Measurements from ENCODE around the gene C6orf15. TPM values are rescaled to one million over a fixed set of nuclear protein-coding genes. Genes with fewer than 3 reads are reported as not detected.

C6orf15 gene
- total RNA-seq, 3 donors from 2014 or later, result not detected

GRCh38 chr6:31130751-31131150 lies 18.4 kb upstream of the C6orf15 start:
- intact Hi-C loops (cut with DNase I, micrococcal nuclease), result no loop called here
- no peaks in the 10 kb centered on the region for H3K36me3 ChIP-seq (ENCODE audit: low read depth)
- no peak for ATAC-seq
- no peak for TF ChIP-seq CTCF (IDR thresholded peaks at IDR 0.05)
- H3K4me1 ChIP-seq (ENCODE audit: low read depth), result peaks cover 6% of the 10 kb centered on the region
- no peak for DNase-seq
- H3K9me3 ChIP-seq, result no peaks in the 10 kb centered on the region
- H3K4me3 ChIP-seq, result no peak overlapping the region

GRCh38 chr6:31129130-31129529 lies 16.8 kb upstream of the C6orf15 start:
- ATAC-seq, result no peak
- Histone ChIP-seq H3K36me3 (ENCODE audit: low read depth) (no peaks in the 10 kb centered on the region), H3K4me3 (no peak overlapping the region), H3K9me3 (no peaks in the 10 kb centered on the region), H3K4me1 (ENCODE audit: low read depth) (peaks cover 6% of the 10 kb centered on the region)
- intact Hi-C loops (cut with DNase I, micrococcal nuclease), result no loop called here
- TF ChIP-seq CTCF (IDR thresholded peaks at IDR 0.05), result no peak
- DNase-seq, result no peak

GRCh38 chr6:31128093-31128676 lies 15.8 kb upstream of the C6orf15 start:
- intact Hi-C loops (cut with DNase I, micrococcal nuclease), result no loop called here
- H3K4me1 ChIP-seq (ENCODE audit: low read depth), result peaks cover 6% of the 10 kb centered on the region
- peak; percentile 73 for TF ChIP-seq CTCF (IDR thresholded peaks at IDR 0.05)
- H3K4me3 ChIP-seq, result no peak overlapping the region
- DNase-seq (peak in 2 of 3 donors; percentile 78 to 92), ATAC-seq (peak; percentile 81)
- H3K9me3 ChIP-seq, result no peaks in the 10 kb centered on the region
- H3K36me3 ChIP-seq (ENCODE audit: low read depth), result no peaks in the 10 kb centered on the region

- peak; percentile 60 for ATAC-seq
- no peak for TF ChIP-seq CTCF (IDR thresholded peaks at IDR 0.05)
- H3K4me1 ChIP-seq (ENCODE audit: low read depth), result peaks cover 15% of the 10 kb centered on the region
- intact Hi-C loops (cut with DNase I, micrococcal nuclease), result no loop called here
- H3K36me3 ChIP-seq (ENCODE audit: low read depth), result no peaks in the 10 kb centered on the region
- H3K4me3 ChIP-seq, result no peak overlapping the region
- no peaks in the 10 kb centered on the region for H3K9me3 ChIP-seq
- no peak for DNase-seq
These were observed 14.2 kb upstream of the C6orf15 start for GRCh38 chr6:31126396-31127175.

- no peak for DNase-seq
- no peaks in the 10 kb centered on the region for H3K9me3 ChIP-seq
- intact Hi-C loops (cut with DNase I, micrococcal nuclease), result no loop called here
These were observed 13.4 kb upstream of the C6orf15 start for GRCh38 chr6:31125586-31126363.

More at GRCh38 chr6:31125586-31126363, 13.4 kb upstream of the C6orf15 start:
- ATAC-seq, result no peak
- no peaks in the 10 kb centered on the region for H3K36me3 ChIP-seq (ENCODE audit: low read depth)
- no peak for TF ChIP-seq CTCF (IDR thresholded peaks at IDR 0.05)
- H3K4me3 ChIP-seq, result no peak overlapping the region
- H3K4me1 ChIP-seq (ENCODE audit: low read depth), result peaks cover 15% of the 10 kb centered on the region
